HEK293 (cell line): ENCODE results near the gene NELL2.

Source experiments
- CTCF ChIP-seq: fragments of 450-650 bp; formaldehyde crosslinking; IDR thresholded peaks from 2 replicates; pipeline ENCODE4 v1.5.1; 2016; ENCODE audit warnings: missing biosample characterization, missing genetic modification characterization
- ZNF157 ChIP-seq: fragments of 450-650 bp; formaldehyde crosslinking; IDR thresholded peaks from 2 replicates; pipeline ENCODE4 v1.5.1; 2016; ENCODE audit warnings: missing biosample characterization, missing genetic modification characterization
- ZNF202 ChIP-seq: fragments of 450-650 bp; formaldehyde crosslinking; IDR thresholded peaks from 2 replicates; pipeline ENCODE4 v1.5.1; 2016; ENCODE audit warnings: missing biosample characterization, missing genetic modification characterization, borderline replicate concordance
- TF ChIP-seq, protein P1 (sequence below): sonication (generic); formaldehyde crosslinking; IDR thresholded peaks from 2 replicates; pipeline ENCODE4 v1.8.1; 2022; ENCODE audit warnings: mild to moderate bottlenecking, moderate library complexity, missing genetic modification reagents

- TF ChIP-seq, protein P1, sequence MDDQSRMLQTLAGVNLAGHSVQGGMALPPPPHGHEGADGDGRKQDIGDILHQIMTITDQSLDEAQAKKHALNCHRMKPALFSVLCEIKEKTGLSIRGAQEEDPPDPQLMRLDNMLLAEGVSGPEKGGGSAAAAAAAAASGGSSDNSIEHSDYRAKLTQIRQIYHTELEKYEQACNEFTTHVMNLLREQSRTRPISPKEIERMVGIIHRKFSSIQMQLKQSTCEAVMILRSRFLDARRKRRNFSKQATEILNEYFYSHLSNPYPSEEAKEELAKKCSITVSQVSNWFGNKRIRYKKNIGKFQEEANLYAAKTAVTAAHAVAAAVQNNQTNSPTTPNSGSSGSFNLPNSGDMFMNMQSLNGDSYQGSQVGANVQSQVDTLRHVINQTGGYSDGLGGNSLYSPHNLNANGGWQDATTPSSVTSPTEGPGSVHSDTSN (CRISPR knock-in tag) = no peak
- TF ChIP-seq CTCF (no peak), ZNF202 (tag by site-specific recombination) (no peak), ZNF157 (tag by site-specific recombination) (no peak)
These were observed 47.1 kb downstream of the NELL2 start for GRCh38 chr12:44829045-44829444.
